T1000 (cell line): Measurements from ENCODE around the gene LHB.

ENCODE experiments used
- DNase-seq: peaks from one replicate; lab custom pipeline; 2025; ENCODE audit warnings: mixed read lengths; lab: John Stamatoyannopoulos, UW

LHB gene

GRCh38 chr19:48975947-48976847, 40.7 kb downstream of the LHB start:
- DNase-seq = no peak

- peak; percentile 56 for DNase-seq
Observed at GRCh38 chr19:48970923-48971395, 45.9 kb downstream of the LHB start.

- DNase-seq = no peak
Observed at GRCh38 chr19:48970139-48970766, 46.6 kb downstream of the LHB start.

- no peak for DNase-seq
Observed at GRCh38 chr19:48969276-48970138, 47.4 kb downstream of the LHB start.

GRCh38 chr19:48968813-48969218, 48.1 kb downstream of the LHB start:
- no peak for DNase-seq

- DNase-seq = no peak
Observed at GRCh38 chr19:48968179-48968661, 48.7 kb downstream of the LHB start.

- DNase-seq = no peak
Observed at GRCh38 chr19:48967346-48968178, 49.3 kb downstream of the LHB start.

- DNase-seq = no peak
Observed at GRCh38 chr19:48966541-48967345, 50.1 kb downstream of the LHB start.
